Activated naive CD8-positive, alpha-beta T cell treated with anti-CD3 and anti-CD28 coated beads for 36 hours (primary cell): ENCODE measurements around the gene RETN. TPM values are rescaled to one million over a fixed set of nuclear protein-coding genes. Genes with fewer than 3 reads are reported as not detected.

Experiments used
- DNase-seq: peaks from one replicate; pipeline ENCODE4 v3.0.0; 2021
- H3K27ac Mint-ChIP-seq: one replicate; pipeline ENCODE4 v1.8.0; 2022; ENCODE audit warnings: mild to moderate bottlenecking, moderate library complexity, mixed read lengths
- H3K27me3 Mint-ChIP-seq: one replicate; pipeline ENCODE4 v1.8.0; 2022; ENCODE audit warnings: mild to moderate bottlenecking, mixed read lengths
- H3K36me3 Mint-ChIP-seq: one replicate; pipeline ENCODE4 v1.8.0; 2021; ENCODE audit warnings: mild to moderate bottlenecking, mixed read lengths
- H3K4me1 Mint-ChIP-seq: one replicate; pipeline ENCODE4 v1.8.0; 2021; ENCODE audit warnings: mixed read lengths
- H3K4me3 Mint-ChIP-seq: one replicate; pipeline ENCODE4 v1.8.0; 2022; ENCODE audit warnings: mild to moderate bottlenecking, moderate library complexity, mixed read lengths
- H3K9me3 Mint-ChIP-seq: one replicate; pipeline ENCODE4 v1.8.0; 2022; ENCODE audit warnings: mixed read lengths
- total RNA-seq, 2 experiments: library from RNA; stranded (reverse); gene quantifications; one replicate each; pipeline ENCODE4 v1.2.3, GENCODE V29; 2021

Gene RETN
- total RNA-seq, 2 experiments from 2014 or later = not detected

DNA sequence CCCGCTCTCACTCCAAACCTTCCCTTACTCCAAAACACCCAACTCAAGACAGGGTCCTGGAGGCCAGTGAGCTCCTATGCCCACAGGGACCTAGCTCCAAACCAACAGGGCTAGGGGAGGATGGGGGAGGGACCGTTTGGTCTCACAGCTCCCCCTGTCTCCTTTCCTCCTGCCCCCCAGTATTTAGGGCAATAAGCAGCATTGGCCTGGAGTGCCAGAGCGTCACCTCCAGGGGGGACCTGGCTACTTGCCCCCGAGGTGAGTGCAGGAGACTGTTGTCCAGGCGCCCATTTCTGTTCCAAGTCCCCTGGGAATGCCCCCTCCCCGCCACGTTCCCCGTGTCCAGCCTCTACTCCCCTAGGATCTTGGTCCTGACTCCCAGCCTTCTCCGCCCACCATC, 792 bp downstream of the RETN start:
- H3K9me3 Mint-ChIP-seq = peaks cover 2% of the 10 kb centered on the region
- no peak for DNase-seq
- H3K4me1 Mint-ChIP-seq = peaks cover 14% of the 10 kb centered on the region
- H3K4me3 Mint-ChIP-seq = peak overlapping the region; percentile 15
- H3K27ac Mint-ChIP-seq = no peak overlapping the region
- H3K36me3 Mint-ChIP-seq = no peaks in the 10 kb centered on the region
- peaks cover 43% of the 10 kb centered on the region for H3K27me3 Mint-ChIP-seq

DNA sequence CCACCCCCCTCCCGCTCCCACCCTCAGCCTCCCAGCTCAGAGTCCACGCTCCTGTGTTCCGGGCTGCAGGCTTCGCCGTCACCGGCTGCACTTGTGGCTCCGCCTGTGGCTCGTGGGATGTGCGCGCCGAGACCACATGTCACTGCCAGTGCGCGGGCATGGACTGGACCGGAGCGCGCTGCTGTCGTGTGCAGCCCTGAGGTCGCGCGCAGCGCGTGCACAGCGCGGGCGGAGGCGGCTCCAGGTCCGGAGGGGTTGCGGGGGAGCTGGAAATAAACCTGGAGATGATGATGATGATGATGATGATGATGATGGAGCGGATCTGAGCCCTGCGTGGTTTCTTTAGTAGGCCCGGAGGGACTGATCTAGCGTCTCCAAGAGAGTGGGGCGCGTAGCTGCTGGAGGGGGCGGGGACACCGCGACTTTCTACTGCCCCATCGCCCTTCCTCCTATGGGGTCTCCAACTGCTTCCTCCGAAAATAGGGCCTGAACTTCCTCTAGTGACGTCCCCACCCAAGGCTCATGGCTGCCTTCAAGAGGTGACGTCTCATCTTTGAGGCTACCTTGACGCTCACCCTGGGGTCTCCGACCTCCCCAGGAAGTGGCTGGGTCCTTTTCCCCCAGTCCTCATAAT, 1.4 kb downstream of the RETN start:
- Mint-ChIP-seq H3K4me1 (peaks cover 14% of the 10 kb centered on the region), H3K4me3 (peak overlapping the region; percentile 69)
- DNase-seq = peak; percentile 54

DNA sequence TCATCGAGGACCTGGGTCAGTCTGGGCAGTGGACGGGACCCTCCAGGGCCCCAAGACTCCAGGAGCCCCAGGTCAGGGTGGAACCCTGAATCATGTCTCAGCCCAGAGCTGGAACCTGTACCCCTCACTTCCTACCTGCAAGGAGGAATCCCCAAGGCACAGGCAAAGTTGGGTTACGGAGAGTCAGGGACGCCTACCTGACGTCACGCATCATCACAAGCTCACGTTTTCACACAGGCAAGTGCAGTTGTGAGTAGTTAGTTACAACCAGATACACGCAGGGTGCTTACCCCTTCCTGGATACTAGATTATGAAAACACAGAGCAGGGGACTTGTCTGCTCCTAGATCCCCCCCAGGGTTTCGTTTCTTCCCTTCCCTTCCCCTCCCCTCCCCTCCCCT, 1.9 kb downstream of the RETN start:
- Mint-ChIP-seq H3K27me3 (peaks cover 48% of the 10 kb centered on the region), H3K27ac (no peak overlapping the region), H3K9me3 (peaks cover 2% of the 10 kb centered on the region), H3K4me3 (peak overlapping the region; percentile 69), H3K4me1 (peaks cover 15% of the 10 kb centered on the region), H3K36me3 (no peaks in the 10 kb centered on the region)
- no peak for DNase-seq

More for the DNA sequence above, 1.4 kb downstream of the RETN start:
- Mint-ChIP-seq H3K9me3 (peaks cover 2% of the 10 kb centered on the region), H3K36me3 (no peaks in the 10 kb centered on the region), H3K27me3 (peaks cover 45% of the 10 kb centered on the region), H3K27ac (no peak overlapping the region)

DNA sequence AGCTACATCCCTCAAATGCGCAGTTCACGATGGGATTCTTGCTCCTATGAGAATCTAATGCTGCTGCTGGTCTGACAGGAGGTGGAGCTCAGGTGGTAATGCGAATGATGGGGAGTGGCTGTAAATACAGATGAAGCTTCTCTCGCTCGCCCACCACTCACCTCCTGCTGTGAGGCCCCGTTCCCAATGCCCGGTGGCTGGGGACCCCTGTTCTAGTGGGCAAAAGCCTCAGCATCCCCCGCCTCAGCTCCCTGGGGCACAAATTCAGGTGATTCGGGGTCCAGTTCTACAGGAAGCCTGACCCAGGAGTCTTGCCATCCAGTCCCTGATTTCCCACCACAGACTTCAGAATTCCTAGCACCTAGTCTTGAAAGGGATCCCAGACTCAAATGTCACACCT, 3.7 kb downstream of the RETN start:
- H3K27me3 Mint-ChIP-seq = peaks cover 65% of the 10 kb centered on the region

DNA sequence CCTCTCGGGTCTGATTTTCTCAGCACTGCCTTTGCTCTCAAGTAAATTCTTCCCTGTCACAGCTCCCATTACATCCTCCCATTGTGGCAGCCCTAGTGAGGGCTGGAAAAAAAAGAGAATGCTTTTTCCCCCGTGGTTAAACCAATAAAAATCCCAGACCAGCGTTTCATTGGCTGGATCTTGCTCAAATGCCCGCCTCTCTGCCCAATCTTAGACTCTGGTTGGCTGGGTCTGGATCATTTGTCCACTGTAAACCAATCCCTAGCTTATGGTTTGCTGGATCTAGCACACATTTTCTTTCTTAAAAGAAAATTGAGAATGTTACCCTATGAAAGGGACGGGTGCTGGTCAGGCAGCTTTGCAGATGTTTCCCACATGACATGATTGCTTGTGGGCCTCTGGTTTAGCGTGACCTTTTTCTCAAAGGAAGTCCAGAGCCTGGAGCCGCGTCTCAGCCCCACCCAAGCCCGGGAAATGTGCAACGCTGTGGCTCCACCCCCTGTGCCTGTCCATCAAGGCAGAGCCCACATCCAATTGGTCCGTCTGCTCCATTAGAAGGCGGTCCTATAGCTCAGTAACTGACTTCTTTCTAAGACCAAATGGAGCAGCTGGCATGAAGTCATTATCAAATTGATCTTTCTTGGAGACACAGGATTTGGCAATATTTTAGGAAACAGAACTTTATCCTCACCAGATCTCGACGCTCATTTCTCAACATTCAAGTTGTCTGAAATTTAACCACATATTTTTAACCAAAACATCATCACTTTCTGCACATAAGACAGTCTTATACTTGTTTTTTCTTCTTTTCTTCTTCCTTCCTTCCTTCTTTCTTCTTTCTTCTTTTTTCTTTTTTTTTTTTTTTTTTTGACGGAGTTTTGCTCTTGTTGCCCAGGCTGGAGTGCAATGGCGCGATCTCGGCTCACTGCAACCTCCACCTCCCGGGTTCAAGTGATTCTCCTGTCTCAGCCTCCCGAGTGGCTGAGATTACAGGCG, 5.5 kb downstream of the RETN start:
- peaks cover 43% of the 10 kb centered on the region for H3K4me1 Mint-ChIP-seq
- DNase-seq = peak; percentile 40
- H3K27me3 Mint-ChIP-seq = peaks cover 65% of the 10 kb centered on the region
- H3K4me3 Mint-ChIP-seq = no peak overlapping the region
- no peak overlapping the region for H3K27ac Mint-ChIP-seq
- H3K36me3 Mint-ChIP-seq = no peaks in the 10 kb centered on the region
- H3K9me3 Mint-ChIP-seq = peaks cover 2% of the 10 kb centered on the region

More for the DNA sequence above, 3.7 kb downstream of the RETN start:
- H3K4me1 Mint-ChIP-seq = peaks cover 31% of the 10 kb centered on the region
- DNase-seq = no peak
- no peak overlapping the region for H3K4me3 Mint-ChIP-seq
- H3K27ac Mint-ChIP-seq = no peak overlapping the region
- no peaks in the 10 kb centered on the region for H3K36me3 Mint-ChIP-seq
- H3K9me3 Mint-ChIP-seq = peaks cover 2% of the 10 kb centered on the region

DNA sequence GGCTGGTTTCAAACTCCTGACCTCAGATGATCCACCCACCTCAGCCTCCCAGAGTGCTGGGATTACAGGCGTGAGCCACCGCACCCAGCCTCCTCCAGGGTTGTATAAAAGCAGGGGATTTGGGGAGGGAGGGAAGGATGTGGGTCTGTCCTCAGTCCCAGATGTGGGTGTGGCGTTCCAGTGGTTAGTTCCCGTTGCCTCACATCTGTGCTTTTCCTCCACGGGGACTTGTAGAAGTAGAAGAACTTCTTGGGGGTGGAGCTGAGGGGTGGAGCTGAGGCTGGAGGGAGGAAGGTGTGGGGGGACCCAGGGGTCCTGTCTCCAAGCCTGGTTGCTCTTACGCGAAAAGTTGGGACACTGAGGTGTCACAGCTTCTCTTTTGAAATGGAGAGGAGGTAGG, 7.5 kb downstream of the RETN start:
- Mint-ChIP-seq H3K27ac (no peak overlapping the region), H3K4me1 (peaks cover 45% of the 10 kb centered on the region), H3K27me3 (peaks cover 50% of the 10 kb centered on the region), H3K36me3 (no peaks in the 10 kb centered on the region), H3K4me3 (peak overlapping the region; percentile 18), H3K9me3 (peaks cover 2% of the 10 kb centered on the region)
- DNase-seq = no peak

DNA sequence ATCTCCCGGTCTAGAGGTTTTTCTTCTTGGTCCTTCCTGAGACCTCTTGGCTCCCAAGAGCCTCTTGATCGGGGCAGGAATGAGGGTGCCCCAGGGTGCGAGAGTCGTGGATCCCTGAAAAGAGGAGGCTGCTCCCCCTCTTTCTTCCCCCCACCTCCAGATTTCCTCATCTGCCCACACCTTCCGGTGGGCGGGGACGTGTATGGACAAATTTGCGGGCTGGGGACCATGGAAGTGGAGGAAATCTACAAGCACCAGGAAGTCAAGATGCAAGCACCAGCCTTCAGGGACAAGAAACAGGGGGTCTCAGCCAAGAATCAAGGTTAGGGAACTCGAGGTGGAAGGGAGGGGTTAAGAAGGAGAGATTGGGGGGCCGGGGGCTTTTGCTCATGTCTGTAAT, 8.0 kb downstream of the RETN start, which contains the start of gene MCEMP1:
TSS of gene MCEMP1 (plus strand) at position 237 of the 400 bp plus-strand sequence. CDS start at position 268, 31 bp downstream.
- peaks cover 49% of the 10 kb centered on the region for H3K4me1 Mint-ChIP-seq
- H3K9me3 Mint-ChIP-seq = peaks cover 2% of the 10 kb centered on the region
- peak within 1 kb of the TSS; percentile 18 for H3K4me3 Mint-ChIP-seq
- H3K27me3 Mint-ChIP-seq = peaks cover 45% of the 10 kb centered on the region
- H3K36me3 Mint-ChIP-seq = peaks cover 2% of the 10 kb centered on the region
- DNase-seq = no peak
- H3K27ac Mint-ChIP-seq = peak within 1 kb of the TSS; percentile 28

DNA sequence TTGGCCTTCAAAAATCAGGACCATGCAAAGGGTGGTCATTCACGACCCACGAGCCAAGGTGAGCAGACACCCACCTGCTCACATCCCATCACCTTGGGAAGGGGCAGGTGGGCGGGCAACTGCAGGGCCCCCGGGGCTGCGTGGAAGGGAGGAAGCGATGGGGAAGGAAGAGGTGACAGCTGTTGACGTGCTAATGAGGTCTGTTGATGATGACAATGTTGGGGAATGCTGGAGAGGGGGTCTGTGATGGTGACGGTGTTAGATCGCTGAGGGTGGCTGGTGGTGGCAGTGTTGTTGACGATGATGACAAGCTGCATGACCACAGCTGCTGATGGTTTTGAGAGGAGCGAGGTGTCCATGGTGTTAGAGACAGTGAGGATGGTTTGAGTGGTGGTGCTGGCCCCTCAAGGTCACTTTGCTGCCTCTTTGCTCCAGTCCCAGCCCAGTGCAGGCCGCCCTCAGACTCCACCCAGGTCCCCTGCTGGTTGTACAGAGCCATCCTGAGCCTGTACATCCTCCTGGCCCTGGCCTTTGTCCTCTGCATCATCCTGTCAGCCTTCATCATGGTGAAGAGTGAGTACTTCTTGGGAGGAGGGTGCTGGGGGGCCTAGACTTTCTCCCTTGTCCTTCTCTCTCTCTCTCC, 8.9 kb downstream of the RETN start:
- DNase-seq = no peak
- Mint-ChIP-seq H3K9me3 (peaks cover 2% of the 10 kb centered on the region), H3K4me1 (peaks cover 53% of the 10 kb centered on the region), H3K4me3 (no peak overlapping the region), H3K36me3 (peaks cover 6% of the 10 kb centered on the region), H3K27me3 (peaks cover 44% of the 10 kb centered on the region), H3K27ac (no peak overlapping the region)

DNA sequence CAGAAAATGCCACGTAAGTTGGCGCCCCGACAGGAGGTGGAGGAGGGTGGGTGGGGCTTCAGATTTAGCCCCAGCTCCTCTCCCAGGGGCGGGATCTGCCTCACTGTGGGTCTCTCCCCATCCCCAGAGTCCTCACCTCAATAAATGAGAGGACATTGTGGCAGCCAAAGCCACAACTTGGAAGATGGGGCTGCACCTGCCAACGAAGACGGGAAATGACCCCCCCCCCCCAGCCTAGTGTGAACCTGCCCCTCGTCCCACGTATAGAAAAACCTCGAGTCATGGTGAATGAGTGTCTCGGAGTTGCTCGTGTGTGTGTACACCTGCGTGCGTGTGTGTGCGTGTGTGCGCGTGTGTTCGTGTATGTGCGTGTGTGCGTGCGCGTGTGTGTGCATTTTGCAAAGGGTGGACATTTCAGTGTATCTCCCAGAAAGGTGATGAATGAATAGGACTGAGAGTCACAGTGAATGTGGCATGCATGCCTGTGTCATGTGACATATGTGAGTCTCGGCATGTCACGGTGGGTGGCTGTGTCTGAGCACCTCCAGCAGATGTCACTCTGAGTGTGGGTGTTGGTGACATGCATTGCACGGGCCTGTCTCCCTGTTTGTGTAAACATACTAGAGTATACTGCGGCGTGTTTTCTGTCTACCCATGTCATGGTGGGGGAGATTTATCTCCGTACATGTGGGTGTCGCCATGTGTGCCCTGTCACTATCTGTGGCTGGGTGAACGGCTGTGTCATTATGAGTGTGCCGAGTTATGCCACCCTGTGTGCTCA, 10.3 kb downstream of the RETN start:
- peaks cover 53% of the 10 kb centered on the region for H3K4me1 Mint-ChIP-seq
- H3K4me3 Mint-ChIP-seq = peak overlapping the region; percentile 30
- peak overlapping the region; percentile 74 for H3K27ac Mint-ChIP-seq
- no peaks in the 10 kb centered on the region for H3K9me3 Mint-ChIP-seq
- H3K27me3 Mint-ChIP-seq = peaks cover 34% of the 10 kb centered on the region
- peaks cover 11% of the 10 kb centered on the region for H3K36me3 Mint-ChIP-seq
- DNase-seq = peak; percentile 69

DNA sequence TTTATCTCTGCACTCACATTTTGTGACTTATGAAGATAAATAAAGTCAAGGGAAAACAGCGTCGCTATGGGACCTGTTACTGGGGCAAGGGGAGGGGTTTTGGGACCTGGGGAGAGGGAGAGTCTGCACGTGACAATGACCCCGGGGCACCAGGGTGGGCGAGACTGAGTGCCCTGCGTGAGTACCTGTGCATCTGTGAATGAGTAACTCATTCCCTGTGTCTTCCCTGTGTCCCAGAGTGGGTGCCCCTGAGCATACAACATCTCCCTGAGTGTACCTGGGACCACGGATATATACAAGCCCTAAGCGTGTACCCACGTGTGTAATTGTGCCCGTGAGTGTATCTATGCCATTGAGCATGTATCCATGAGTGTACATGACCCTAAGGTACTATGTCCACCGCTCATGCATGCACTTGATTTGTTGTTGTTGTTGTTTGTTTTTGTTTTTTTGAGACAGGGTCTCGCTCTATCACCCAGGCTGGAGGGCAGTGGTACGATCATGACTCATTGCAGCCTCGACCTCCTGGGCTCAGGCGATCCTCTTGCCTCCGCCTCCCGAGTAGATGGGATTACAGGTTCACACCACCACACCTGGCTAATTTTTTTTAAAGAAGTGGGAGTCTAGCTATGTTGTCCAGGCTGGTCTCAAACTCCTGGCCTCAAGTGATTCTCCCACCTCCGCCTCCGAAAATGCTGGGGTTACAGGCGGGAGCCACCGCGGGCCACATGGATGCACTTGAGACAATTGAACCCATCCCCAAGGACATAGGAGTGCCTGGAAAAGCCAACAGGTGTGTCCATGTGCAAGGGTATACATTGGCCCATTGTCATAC, 11.1 kb downstream of the RETN start:
- H3K36me3 Mint-ChIP-seq = peaks cover 11% of the 10 kb centered on the region
- H3K4me3 Mint-ChIP-seq = peak overlapping the region; percentile 61
- H3K27me3 Mint-ChIP-seq = peaks cover 27% of the 10 kb centered on the region
- H3K4me1 Mint-ChIP-seq = peaks cover 51% of the 10 kb centered on the region
- no peak for DNase-seq
- H3K27ac Mint-ChIP-seq = no peak overlapping the region
- no peaks in the 10 kb centered on the region for H3K9me3 Mint-ChIP-seq

DNA sequence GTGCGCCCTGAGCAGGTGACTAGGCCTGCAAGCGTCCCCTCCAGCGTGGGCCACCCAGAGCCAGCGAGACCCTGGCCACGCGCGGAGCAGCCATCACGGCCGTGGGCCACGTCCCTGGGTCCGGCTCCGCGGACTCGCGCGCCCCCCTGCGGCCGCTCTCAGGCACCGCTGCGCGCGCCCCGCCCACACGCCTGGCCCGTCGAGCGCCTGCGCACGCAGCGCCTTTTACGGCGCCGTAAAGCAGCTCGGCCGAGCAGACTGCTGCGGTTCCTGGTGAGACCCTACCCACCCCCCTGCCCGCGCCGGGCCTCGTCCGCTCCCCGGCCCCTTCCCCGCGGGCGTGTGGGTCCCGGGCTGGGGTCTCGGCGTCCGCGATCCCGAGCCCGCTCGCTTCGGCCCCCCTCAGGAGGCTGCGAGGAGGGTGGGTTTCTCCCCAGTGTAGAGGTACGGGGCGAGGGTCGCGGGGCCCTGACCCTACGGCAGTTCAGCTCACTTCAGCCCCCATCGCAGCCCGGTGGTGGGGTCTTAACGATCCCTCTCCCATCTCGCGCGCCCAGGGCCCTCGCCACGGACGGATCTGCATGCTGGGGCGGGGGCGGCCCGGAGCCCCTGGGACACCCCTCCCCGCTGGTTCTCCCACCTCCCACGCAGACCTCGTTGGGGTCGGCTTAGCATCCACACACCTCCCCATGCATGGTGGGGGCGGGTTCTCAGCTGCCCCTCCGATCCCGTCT, 11.9 kb downstream of the RETN start, which contains the start of gene TRAPPC5:
TSS of gene TRAPPC5 (plus strand) at position 228 of the 734 bp plus-strand sequence. CDS start 1,421 bp downstream, outside the sequence.
- Mint-ChIP-seq H3K27ac (peak within 1 kb of the TSS; percentile 94), H3K36me3 (peaks cover 11% of the 10 kb centered on the region), H3K9me3 (no peaks in the 10 kb centered on the region), H3K27me3 (peaks cover 24% of the 10 kb centered on the region), H3K4me1 (peaks cover 53% of the 10 kb centered on the region), H3K4me3 (peak within 1 kb of the TSS; percentile 94)
- DNase-seq = peak; percentile 91

DNA sequence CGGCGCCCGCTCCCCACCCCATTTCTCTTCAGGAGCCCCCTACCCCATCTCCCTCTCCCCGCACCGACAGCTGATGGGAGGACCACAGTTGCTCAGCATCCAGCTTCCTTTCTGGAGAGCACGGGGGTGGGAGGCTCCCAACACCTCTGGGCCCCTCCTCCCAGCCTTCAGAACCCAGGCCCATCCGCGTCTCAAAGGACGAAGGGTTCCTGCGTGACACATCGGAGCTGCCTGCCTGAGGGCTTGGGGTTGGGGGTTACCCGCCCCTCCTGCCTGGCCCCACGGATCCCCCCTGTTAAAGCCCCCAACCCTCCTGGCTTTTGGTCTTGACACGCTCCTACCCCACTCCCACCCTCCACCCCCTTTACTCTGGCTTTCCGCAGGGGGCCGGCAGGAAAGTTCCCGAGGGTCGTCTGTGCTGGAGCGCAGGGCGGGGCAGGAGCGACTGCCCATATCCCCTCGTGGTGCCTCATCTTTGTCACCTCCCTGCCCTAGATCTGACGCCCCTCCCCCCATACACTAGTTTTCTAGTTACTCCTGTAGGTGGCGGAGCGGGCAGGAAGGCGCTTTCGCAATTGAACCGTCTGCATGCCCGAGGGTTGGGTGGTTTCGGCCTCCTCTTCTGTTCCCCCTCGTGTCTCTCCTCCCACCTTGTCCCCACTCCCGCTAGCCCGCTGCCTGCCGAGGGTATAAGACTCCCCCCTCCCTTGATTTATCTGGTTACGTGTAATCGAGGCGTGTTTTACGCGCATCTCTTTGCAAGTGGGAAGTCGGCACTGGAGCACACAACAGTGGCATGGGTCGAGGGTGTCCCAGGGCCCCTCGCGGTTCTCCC, 12.7 kb downstream of the RETN start:
- peak; percentile 86 for DNase-seq
- Mint-ChIP-seq H3K4me3 (peak overlapping the region; percentile 94), H3K36me3 (peaks cover 11% of the 10 kb centered on the region), H3K9me3 (no peaks in the 10 kb centered on the region), H3K4me1 (peaks cover 45% of the 10 kb centered on the region), H3K27me3 (peaks cover 16% of the 10 kb centered on the region), H3K27ac (peak overlapping the region; percentile 94)
